HG02759 (cell line): ENCODE results near the gene BACH2.
"Not testable (repeated sequence)": the region's sequence is repeated elsewhere in the genome, so short reads cannot be mapped to it uniquely, and the experiment has no call there.

Source experiments
- ATAC-seq: cut with Tn5 transposase; IDR thresholded peaks from one replicate; pipeline ENCODE4 v1.9.1; 2021; ENCODE audit warnings: mild to moderate bottlenecking, moderate library complexity; ENCODE audit not compliant: unreplicated experiment

BACH2 gene

DNA sequence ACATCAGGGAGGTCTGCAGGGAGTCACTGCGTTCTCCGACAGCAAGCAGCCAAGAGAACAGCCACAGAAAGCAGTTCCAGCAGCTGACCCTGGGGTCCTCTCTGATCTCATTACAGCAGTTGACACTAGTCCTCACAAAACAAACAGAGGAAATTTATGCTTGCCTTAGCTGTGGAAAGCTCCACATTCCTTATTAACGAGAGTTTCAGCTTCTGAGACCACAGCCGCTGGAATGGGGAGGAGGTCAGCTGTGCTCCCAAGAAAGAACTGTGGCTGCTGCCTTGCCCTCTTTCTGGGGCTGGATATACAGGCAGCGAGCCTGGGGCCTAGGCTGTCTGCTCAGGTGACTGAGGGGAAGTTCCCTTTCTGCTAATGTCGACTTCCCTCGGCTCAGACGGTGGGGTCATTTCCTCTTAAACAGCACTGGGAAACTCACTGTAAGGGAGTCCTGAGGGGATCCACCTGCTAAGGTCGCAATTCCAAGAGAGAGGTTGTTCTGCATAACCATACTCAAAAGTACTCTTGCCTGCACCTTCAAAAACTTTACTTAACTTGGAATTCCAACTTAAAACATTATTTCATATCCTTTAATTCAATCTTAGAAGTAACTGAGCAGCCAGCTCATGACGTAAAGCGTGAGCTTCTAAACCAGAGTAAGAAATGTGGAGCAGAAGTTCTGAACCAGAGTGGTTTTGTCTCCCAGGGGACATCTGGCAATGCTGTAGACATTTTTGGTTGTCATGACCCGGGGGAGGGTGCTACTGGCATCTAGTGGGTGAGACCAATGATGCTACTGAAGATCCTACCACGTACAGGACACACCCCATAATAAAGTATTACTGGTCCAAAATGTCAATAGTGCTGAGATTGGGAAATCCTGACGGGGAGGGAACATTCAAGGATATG lies 80.3 kb downstream of the BACH2 start:
- peak; percentile 85 for ATAC-seq

DNA sequence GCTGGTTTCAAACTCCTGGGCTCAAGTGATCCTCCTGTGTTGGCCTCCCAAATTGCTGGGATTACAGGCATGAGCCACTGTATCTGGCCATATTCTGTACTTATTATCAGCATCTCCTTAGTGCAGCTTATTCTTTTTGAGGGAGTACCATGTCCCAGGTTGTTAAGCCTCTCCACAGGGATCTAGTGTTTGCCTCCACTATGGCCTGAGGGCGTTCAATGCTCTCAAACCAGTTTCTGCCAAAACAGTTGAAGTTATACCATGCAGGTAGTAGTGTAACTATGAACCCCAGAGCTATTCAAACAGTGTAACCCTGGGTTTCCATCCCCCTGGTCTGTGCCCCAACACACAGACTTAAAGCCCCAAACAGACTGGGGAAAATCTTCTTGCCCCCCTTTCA lies 81.7 kb downstream of the BACH2 start:
- ATAC-seq = no peak

DNA sequence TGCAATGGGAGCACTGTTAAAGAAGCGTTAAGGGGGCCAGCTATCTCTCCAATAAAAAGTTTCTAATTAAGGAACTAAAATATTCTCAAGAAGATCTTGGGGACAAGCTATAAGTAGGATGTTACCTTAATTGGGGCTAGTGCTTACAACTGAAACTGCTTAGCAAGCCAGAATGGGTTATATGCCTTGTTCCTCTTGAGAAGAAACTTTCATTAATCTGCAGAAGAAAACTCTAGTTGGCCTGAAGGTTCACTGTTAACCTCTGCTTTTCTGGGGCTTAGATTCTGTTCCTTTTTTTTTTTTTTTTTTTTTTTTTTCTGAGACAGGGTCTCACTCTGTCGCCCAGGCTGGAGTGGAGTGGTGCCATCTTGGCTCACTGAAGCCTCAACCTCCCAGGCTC lies 82.2 kb downstream of the BACH2 start:
- no peak for ATAC-seq

DNA sequence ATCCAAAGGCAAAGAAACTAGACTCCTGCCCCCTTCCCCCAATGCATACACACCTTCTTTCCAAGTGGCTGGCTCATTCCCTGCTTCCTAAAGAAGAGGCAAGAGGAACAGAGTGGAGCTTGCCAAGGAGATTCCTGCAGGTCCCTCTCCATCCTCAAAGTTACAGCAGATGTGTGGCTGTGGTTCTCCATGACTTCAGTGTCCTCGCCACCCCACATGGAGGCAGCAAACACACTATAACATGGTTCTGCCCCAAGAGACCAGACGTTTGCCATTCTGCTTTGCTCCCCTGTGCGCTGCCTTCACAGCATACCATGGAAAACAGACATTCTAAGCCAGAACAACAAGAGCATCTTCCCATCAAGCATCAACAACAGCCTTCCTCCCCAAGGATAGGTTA lies 84.4 kb downstream of the BACH2 start:
- ATAC-seq = no peak

DNA sequence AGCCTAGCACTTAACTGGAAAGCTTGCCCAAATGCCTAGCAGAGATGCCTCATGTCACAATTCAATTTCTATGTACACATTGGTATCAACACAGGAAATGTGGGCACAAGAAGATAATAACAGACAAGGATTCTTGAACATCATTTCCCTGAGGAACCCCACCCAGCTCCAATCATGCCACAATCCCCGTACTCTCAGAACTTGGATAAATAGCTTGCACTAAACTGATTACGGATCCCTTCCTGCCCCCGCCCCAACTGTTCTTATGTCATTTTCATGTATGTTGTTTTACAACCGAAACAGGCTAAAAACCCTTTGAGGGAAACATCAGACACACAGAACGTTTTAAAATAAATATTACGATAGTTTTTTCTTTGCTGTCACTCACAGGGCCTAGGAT lies 87.1 kb downstream of the BACH2 start:
- ATAC-seq = no peak

DNA sequence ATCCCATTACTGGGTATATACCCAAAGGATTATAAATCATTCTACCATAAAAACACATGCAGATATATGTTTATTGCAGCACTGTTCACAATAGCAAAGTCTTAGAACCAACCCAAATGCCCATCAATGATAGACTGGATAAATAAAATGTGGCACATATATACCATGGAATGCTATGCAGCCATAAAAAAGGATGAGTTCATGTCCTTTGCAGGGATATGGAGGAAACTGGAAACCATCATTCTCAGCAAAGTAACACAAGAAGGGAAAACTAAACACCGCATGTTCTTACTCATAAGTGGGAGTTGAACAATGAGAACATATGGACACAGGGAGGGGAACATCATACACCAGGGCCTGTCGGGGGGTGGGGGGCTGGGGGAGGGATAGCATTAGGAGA lies 88.0 kb downstream of the BACH2 start:
- not testable (repeated sequence) for ATAC-seq

DNA sequence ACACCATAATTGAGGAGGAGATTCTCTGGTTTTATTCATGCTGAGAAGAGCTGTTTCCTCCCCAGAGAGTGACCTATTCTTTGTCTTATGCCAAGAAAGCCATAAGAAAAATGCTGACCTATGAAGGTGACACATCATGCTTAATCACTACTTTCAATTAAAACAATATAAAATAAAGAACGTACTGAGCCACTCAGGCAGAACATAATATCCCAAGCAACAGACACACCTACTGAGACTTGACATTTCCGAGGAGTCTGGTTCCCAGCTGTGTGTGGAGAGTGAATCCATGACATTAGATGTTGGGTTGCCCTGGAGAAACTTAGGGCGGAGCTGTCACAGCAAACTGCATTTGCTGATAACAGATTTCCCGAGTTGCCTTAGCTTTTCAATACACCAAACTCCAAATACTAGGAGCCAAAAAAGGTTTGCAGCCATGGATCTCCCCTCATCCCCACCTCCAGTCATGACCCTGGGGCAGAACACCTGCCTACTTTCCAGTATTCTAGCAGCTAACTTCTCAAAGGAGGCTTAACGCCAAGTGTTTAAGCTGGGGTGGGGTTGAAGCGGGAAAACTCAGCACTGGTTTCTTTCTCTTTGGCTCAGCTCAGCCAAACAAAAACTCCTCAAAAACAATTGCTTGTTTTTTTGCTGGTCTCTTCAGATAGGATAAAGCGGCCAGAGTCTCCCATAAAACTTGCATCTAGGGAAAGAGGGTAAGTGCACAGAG lies 92.2 kb downstream of the BACH2 start:
- ATAC-seq = no peak

DNA sequence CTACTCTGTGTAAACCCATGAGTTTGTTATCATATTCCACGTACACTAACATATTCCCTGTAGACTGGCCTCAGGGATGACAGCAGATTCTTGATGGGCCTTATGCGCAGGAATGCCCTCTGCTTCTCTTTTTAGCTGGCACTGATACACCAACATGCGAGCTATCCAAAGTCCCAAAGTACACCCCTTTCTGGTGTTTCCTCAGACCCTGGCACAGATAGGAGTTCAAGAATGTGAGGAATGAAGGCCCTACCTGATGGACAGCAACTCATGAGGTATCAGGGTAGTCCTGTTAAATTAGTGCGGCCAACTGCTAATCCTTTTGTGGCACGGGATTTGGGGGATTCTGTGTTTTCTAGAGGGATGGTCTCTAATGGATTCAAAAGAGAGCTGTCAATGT lies 93.0 kb downstream of the BACH2 start:
- ATAC-seq = no peak

DNA sequence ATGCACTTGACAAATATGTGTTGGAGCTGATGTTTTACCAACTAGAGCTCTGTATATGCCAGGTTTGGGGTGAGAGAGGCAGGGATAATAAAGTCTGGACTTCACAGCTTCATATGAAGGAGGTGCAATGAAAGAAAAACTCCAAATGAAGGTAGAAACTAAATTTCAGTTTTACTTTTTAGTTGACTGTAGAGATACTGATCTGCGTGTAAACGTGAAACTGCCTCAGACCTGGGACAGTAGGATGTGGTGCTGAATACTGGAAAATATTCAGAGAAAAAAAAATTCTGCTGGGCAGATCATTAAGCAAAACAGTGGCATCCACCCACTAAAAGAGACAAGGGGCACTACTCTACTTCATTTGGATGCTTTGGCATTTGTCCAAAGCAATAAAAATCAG lies 94.5 kb downstream of the BACH2 start:
- ATAC-seq = no peak

DNA sequence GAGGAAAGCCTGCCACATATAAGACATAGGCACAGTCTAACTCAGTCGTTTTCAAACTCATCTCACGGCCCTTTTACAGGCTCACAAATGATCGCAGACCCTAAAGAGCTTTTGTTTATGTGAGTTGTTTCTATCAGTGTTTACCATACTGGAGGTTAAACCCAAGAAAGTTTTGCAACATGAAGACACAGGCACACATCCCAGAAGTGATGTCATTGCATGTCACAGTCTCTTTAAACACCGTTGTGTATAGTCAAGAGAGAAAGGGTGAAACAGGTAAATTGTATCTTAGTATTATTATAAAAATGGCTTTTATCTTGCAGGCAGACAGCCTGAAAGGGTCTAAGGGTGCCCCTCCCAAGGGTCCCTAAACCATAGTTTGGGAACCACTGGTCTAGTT lies 96.7 kb downstream of the BACH2 start:
- no peak for ATAC-seq

DNA sequence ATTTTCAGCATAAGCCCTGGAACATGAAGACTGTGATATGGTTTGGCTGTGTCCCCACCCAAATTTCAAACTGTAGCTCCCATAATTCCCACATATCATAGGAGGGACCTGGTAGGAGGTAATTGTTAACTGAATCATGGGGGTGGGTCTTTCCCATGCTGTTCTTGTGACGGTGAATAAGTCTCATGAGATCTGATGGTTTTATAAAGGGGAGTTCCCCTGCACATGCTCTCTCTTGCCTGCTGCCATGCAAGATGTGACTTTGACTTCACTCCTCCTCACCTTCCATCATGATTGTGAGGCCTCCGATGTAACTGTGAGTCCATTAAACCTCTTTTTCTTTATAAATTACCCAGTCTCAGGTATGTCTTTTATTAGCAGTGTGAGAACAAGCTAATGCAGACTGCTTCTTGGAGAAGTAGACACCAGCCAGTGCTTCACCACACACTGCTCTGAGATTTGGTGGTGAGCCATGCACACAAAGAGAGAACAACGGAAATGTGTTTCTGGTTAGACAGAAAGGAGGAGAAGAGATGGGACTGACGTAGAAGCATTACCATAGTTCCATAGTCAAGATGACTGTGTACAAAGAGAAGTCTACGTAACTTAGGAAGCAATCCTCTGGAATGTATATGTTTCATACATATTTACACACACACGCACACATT lies 97.8 kb downstream of the BACH2 start:
- ATAC-seq = no peak

DNA sequence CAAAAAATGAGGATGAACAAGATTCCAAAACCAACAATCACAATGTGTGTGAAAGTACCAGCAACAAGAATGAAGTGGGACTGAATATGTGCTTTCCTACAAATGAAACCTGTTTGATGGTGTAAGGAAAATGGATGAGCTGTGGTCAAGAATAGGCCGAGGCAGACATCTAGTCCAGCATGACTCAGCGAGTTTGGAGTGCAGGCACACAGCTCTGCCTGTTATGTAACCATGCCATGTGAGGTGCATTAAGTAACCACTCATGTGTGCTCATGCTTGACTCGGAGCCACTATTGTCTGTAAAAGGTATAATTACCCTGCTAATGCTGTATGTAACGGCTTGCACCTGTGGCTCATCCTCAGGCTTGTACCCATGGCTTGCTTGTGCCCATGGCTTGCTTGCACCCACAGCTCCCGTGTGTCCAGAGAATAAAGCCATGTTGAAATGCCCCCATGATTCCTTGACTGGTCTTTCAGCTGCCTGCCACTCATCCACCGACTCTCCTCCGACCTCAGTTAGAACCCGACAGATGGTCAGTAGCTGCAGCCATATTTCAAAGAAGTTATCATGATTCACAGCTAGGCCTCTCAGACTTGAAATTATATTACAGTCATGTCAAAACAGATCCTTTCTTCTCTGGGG lies 98.7 kb downstream of the BACH2 start:
- ATAC-seq = no peak

DNA sequence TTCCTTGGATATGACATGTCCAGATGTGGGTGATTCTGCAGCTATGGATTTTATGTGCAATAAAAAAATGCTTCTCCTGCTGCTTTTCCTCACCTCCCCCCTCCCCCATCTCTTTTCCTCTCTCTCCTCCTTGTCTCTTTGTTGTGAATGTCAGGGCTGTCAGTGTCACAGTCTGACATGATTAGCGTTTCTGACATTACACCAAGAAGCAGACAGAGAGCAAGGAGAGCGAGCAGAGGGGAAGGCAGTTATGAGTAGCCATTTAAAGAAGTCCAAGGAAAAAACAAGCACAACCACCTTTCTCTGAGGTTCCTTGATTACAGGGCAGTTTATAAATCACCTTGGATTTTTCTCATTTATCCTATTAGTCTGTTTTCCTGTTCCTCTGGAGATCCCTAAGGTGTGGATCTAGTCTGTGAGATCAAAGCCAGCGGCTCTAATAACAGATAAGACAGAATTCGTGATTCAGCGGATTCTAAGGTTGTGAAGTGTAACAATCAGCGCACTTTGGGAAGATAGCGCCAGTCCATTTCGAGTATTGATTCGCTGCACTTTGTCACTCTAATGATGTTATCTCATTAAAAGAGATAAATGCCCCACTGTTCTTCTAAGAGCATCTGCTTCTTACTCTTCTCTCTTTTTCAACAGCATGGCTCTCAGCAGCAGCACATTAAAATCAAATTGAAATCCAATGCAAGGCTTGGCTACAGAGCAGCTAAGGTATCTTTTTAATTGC lies 101.4 kb downstream of the BACH2 start:
- ATAC-seq = no peak

DNA sequence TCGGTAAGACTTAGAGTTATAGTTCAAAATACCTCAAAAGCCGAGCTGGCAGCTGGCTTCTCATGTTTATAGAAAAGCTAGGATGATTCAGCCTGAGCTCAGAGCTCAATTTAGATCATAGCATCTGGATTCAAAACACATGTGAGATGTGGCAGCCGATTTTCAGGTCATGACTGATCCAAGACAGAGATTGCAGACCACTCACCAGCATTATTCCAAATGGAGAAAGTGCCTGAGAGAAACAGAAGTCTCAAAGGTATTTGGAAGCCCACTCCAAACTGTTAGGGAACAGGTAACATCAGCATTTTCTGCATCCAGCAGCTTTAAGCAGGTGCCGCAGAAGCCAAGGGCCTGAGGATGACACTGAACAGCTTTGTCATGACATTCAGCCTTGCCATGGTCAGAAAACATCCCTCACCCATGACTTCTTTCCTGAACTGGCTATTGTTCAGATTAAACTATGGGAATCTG lies 102.2 kb downstream of the BACH2 start:
- ATAC-seq = no peak

DNA sequence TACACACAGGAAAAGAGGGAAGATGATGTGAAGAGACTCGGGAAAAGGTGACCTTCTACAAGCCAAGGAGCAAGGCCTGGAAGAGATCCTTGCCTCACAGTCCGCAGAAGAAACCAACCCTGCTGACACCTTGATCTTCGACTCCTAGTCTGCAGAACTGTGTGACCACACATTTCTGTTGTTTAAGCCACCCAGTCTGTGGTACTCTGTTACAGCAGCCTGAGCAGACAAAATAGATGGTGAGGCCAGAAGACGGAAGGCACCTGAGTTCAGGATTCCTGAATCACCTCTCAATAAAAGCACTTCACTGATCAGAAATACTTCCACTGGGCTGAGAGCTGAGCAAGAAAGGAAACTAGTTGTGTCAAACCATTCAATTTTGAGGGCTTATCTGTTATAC lies 103.3 kb downstream of the BACH2 start:
- no peak for ATAC-seq

DNA sequence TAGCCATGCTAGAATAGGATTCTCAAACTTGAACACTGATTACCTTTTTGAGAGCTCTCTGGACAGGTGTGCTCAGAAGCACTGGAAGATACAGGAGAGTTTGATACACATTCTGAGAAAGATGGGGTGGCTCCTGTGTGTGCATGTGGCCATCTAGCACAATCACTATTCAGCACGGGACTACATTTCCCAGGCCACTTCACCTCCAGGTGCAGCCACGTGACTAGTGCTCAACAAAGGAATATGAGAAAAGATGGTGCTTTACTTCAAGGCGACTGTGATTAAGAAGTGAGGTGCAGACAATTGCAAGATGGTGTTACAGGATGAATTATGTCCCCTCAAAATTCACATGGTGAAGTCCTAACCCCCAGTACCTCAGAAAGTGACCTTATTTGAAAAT lies 103.8 kb downstream of the BACH2 start:
- ATAC-seq = no peak

DNA sequence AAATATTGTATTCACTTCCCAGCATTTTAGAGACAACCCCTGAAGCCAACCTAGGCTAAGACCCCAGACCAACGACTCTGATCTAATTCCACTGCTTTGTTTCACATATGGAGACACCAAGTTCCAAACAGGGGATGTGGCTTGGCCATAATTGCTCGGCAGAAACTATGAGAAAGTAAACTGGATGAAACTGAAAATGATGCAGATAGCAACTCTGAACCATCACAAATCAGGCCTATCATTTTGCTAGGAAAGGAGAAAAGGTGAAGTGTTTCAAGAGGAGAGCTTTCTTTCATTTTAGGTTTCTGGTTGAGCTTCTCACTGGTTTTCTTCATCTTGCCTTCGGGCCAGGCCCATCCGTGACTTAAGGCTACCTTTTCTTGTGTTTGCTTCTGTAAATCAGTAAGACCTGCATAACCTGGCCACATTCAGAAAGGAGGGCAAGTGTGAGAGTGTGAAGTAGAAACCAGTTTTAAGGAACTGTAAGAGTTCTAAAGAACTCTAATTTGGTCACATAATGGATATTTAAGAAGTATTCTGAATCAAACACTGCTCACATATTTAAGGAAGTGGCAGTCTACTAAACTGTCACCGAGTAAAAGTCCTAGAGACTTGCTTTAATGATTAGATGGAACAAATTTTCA lies 105.8 kb downstream of the BACH2 start:
- no peak for ATAC-seq

DNA sequence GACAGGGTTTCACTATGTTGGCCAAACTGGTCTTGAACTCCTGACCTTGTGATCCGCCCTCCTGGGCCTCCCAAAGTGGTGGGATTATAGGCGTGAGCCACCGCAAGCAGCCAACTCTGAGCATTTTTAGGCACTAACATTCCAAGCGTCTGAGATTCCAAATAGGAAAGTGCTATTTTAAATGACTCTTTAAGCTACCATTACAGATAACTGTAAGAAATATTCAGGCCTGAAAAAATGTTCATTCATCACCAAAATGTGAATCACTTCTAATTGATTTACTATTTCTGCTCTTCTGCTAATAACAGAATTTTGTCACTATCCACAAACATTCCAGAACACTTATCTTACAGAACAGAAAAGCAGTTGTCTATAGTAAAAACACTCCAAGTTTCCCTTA lies 106.5 kb downstream of the BACH2 start:
- ATAC-seq = no peak

DNA sequence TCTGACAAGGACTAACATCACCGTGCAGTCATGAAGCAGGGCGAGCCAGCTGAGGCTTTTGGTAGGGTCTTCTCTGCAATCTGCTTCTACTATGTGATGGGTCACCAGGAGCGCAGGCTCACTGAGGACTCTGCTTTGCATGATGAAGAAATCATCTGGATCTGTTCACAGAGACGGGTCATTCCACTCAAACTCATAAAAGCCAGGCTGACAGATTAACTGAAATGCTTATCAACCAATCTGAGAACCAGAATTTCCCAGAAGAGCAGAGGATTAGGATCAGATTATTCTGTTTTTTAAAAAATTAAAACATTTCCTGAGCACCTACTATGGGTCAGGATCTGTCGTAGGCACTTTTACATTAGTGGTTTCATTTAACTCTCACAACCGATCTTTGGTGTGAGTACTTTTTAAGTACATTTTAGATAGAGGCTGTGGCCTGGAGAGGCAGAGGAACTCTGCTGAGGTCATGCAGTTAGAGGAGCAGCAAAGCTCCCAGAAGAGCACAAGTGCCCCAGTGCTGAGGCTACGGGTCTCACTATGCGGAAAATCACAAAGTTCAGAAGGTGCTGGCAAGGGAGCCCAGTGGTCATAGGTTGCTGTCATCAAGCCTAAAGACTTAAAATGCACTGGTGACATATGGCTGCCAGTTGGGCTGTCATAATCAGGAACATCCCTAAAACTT lies 109.1 kb downstream of the BACH2 start:
- no peak for ATAC-seq
